Inferior parietal cortex (tissue), 1 donor: ENCODE results near the gene TNIK.

Experiments used
- DNase-seq: peaks from one replicate; pipeline ENCODE4 v3.0.0-alpha.2; 2016; ENCODE audit errors: extremely low spot score

The TNIK gene

DNA sequence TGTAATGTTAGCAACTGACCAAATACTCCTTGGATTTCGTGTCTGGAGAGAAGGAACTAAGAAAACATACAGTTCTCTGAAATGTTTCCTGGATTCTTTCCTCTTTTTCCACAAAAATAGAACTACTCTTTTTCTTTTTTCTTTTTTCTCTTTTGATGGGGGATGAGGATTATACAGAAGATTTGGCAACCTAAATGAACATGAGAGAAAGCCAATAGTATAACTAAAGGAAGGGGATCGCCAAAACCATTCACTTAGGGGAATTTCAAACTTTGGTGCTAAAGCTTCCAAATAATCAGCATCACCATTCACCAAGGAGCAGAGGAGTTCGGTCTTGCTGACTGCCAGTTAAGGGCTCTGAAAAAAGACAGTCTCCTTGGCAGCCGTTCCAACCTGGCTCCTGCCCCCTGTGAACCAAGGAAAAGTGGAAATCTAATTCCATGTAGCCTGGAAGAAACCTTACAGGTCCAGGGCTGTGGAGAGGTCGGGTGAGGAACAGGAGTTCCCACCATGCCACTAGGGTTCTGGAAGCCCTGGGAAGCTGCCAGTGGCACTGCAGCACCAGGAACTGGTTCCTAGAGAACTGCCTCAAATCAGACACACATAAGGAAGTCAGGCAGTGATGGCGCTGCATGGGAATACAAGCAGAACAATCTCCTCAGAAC, 176.9 kb downstream of the TNIK start:
- no peak for DNase-seq

DNA sequence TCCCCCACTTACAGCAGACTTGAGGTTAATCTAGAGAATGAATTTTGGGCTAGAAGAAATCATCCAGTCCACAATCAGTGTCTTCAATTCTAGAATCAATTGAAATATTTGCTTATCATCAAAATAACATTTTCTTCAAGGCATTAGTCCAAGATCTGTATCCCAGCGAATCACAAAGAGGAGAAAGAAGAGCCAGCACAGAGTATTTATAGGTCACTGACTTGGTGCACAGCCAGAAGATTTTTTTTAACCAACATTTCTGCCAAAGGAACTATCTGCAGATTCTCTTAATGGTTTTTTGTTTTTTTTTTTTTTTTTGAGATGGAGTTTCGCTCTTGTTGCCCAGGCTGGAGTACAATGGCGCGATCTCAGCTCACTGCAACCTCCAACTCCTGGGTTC, 178.2 kb downstream of the TNIK start:
- no peak for DNase-seq

DNA sequence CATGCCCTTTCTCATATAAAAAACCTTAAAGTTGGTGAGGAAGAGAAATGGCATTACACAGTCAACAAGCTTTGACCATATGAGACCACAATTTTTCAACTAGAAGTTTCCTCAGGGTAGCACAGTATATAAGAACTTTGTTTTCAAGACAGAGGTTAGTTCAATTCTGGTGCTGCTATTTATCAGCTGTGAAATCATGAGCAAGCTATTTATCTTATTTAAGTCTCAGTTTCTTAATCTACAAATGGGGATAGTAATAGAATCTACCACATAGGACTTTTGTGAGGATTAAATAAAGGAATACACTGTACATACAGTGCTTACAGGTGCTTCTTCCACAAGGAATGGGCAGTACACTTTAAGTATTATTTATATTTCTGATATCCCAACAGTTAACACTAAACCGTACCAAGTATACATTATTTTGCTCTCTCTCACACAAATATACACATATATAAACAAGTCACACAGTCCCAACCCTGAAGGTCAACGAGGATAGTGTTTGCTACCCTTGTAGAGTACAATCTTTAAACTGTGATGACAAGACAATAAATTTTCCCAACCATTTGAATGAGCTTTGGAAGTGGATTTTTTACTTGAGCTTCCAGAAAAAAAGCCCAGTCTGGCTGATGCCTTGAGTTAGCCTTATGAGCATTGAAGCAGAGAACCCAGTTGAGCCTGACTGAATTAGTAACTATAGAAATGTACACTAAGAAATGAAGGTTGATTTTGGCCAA, 178.8 kb downstream of the TNIK start:
- DNase-seq = no peak

DNA sequence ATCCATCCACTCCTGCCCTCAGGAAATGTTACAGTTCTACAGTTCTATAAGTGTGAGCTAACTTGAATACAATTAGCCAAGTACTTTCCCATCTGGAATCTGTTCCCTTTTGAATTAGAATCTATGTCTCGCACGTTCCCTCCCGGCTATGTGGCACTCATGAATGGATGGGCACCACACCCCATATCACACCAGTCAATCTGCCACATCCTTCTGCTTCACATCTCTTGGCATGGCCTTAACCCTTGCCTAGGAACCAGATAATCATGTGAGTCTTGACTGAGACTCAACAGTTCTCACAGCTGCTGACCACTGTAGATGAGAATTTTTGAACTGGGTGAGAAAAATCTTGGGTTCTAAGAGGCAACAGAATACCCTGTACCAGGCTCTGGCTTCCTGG, 180.2 kb downstream of the TNIK start:
- DNase-seq = no peak

DNA sequence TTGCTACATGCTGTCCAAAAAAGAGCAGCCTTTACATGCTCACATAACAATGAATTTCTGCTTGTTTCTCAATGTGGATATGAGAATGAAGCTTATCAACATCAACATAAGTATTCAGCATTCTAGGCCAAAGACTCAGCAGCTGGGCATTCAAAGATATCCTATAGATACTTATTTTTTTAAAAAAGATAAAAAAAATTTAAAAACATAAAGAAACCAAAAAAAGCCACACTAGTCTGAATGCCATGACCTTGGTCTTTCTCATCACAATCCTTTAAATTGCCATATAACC, 182.0 kb downstream of the TNIK start:
- no peak for DNase-seq

DNA sequence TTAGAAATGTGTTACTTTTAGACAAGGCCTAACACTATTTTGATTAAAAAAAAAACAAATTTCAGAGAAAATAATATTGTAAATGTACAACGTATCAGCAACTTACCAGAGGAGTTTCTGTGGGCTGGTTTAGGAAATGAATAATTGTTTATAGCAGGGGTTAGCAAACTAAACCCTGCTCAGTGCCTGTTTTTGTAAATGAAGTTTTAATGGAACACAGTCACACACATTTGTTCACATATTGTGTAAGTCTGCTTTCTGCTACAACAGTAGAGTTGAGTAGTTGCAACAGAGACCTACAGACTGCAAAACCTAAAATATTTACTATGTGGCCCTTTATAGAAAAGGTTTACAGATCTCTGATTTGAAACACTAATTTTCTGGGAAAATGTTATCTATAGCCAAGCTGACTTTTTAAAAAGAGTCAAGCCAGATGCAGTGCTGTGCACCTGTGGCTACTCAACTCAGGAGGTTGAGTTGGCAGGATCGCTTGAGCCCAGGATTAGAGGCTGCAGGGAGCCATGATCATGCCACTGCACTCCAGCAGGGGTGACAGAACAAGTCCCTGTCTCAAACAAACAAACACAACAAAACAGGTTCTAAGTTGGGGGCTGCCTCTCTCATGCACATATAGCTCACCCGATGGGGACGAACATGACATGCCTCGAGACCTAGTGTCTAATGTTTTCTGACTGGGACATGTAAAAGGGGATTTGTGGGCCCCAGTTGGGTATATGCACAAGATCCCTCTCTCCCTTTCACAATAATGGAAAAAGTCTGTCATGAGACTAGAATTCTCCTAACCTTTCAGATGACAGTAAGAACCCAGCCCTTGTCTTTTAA, 182.5 kb downstream of the TNIK start:
- DNase-seq = no peak

DNA sequence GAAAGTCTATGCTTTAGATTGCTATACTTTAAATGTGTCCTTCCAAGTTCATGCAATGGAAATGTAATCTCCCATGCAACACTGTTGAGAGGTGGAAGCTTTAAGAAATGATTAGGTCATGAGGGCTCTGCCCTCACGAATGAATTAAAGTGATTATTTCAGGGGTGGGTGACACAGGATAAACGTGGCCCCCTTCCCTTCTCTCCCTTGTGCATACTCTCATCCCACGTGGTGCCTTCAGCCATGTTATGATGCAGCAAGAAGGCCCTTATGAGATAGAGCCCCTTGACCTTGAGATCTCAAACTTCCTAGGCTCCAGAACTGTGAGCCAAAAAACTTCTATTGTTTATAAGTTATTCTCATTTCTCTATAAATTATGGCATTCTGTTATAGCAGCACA, 183.3 kb downstream of the TNIK start:
- DNase-seq = no peak

DNA sequence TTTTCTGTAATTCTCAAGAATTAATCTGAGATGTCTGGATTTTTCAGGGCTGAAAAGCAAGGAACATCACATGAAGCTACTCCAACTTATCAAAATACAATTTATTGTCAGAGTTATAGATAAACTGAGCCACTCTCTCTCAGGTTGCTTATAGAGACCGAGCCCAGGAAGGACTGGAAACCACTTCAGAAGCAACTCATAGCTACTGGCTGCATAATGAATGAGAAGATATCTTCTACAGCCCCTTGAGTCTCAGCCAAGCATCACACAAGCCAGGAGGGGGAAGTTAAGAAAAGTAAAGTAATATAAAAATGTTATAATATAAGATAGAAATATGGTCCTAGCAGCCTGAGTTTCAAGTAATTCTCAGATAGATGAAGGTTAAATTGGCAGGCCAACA, 186.0 kb downstream of the TNIK start:
- no peak for DNase-seq

DNA sequence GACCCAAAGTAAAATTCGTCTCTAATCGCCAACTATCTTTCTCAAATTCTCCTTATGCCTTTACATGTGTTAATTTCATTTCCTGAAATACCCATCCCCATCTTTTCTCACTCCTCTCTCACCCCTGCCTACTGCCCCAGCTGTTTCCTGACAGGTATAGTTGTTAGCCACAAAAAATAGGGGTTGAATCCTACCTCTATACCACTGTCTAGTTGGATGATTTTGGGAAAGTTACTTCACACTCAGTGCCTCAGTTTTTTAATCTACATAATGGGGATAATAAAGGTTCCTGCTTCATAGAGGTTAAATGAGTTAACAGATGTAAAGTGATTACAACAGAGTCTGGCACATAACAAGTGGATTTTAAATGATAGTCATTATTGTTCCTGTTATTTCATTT, 189.7 kb downstream of the TNIK start:
- DNase-seq = no peak

DNA sequence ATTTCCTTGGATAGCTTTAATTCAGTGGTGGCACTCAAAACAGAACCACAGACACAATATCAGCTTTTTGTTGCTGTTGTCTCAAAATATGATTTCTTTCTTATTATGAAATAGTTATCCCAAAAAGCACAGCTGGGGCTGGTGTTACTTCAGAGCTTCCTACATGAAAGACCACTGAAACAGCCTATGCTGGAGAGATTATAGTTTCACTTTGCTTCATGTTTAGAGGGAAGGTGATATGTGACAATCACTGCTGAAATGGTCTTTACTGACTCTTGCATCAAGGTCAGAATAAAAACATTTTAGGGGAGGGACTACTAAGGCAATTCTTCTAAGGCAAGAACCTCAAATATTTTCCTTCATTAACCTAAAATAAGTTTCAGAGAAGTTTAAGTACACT, 190.7 kb downstream of the TNIK start:
- no peak for DNase-seq

DNA sequence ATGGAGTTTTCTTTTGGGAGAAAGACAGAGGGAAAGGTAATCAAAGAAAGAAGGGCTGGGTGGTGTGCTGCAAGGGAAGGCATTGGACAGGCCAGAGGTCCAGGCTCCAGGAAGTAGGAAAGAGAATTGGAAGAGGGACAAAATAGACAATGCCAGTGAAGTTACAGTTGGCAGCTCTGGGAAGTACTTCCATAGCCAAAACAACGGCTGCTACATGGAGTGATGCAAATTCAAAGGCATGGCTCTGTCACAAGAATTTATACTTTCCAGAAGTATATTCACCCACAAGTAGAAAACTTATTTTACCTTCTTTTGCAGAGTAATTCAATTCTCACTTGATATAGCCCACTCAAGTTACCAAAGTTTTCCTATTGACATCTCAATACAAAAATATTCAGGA, 191.5 kb downstream of the TNIK start:
- DNase-seq = no peak

DNA sequence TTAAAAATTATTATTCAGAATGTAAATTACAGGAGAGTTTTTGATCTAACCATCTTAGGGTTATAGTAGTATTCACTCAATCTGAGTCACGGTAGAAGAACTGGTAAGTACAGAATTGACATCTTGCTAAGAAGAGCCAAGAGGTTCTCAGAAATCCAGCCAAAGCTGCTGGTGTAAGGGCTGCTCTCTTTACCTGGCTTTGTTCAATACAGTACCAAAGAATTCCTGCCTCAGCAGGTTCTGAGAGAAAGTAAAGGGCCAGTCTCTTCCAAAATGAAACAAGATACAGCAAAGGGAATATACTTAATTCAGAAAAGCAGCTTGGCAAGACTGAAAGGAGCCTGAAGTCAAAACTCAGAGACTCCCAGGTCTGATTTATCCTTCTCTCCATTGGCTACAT, 193.1 kb downstream of the TNIK start:
- no peak for DNase-seq

DNA sequence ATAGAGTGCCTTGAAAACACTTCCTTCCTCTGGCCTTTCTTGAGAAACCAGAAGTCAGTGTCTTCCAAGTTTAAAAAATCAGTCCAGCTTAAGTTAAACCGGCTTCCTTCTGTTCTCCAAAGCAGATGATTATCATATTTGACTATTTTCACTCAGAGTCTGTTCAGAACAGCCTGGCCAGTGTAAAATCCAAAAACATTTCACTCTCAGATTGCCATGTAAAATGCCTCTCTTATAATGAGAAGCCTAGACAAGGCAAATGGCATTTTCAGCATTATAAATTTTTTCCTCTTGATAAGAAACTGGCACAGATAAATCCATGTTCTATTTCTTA, 193.5 kb downstream of the TNIK start:
- no peak for DNase-seq

DNA sequence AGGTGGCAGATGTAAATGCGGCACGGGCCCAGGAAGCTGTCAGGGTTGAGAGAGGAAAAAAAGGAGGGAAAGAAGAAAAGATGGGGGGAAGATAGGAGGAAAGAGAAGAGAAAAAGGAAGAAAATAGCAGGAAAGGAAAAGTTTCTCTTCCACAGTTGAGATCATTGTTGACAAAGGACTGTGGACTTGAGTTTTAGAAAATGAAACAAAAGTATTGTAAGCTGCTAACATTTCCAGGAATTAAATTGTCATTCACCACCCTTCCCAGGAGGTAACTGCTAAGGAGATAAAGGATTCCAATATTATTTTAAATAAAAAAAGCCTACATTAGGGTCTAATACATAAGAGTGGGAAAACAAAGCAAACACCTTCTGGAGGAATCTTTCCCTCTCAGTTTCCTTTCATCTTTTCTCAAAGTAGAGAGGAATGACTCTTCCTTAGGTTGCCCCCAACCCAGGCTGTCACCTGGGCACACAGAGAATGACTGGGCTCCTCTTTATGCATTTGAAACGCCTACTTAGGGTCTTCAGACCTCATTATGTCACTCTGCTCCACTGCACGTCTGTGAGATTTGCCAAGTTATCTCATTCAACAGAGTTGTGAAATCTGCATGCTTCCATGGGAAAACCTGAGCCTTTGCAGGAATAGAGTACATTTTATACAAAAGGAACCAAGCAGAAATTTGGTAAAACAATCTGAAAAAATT, 194.0 kb downstream of the TNIK start:
- DNase-seq = no peak

DNA sequence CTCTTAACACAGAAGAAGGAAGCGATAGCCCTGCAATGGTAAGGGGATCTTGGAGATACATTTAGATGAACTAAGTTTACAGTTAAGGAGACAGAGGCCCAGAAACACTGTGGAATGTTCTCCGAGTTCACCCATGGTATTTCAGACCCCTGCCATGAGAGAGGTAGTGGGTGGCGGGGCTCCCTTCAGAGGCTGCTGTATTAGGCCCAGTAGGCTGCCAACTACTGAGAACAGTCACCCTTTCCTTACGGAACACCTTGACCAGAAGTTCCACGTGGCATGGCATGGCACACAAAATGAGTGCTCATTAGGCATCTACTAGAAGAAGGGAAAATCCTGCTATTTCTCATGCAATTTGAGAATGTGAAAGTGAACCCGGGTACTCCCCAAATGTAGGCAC, 195.4 kb downstream of the TNIK start:
- no peak for DNase-seq

DNA sequence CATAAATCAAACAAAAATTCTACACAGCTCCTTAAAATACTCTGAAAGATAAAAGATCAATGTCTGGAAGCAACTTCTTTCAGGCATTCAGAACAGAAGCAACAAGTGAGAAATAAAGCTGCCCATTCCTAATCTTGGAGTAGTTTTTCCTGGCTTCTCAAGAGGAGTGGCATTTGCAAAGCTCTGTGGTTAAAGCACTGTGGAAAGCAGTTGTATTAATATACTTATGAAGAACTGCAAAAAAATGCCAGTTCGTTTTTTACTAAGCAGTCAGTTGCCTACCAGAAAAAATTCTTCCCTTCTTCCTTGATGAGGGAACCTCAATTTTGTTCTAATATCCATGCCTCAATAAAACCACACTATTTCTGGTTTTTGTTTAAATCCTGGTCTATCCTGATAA, 197.8 kb downstream of the TNIK start:
- DNase-seq = no peak

DNA sequence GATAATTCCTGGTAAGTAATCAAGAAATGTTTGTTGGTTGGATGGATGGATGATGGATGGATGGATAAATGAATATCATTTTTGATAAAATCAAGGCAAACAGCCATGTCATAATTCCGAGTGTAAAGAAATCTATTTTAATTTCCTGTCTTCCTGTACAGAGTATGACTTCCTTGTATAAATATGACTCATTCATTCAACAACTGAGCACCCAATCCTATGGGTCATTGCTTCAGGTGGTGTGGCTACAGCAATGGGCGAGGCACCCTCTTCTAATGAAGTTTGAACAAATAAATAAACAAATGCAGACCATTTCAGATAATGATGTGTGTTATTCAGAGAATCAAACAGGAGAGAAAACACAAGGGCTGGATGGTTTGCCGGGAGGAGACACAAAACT, 198.7 kb downstream of the TNIK start:
- DNase-seq = no peak

DNA sequence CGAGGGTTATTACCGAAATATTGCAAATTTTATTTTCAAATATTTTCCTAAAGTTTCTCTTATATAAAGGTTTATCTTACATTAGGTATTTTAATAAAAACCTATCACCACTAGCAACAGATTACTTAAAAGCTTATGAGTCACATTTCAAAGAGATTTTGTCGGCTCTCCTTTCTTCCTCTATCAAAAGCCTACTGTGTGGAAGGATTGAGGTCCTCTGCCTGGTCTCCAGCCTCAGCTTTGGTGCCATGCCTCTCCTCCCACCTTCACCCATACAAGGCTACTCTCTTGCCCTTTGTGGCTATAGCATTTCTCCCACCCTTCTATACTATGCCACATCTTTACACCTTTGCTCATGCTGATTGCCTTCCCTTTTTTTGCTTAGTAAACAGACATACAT, 199.3 kb downstream of the TNIK start:
- no peak for DNase-seq

DNA sequence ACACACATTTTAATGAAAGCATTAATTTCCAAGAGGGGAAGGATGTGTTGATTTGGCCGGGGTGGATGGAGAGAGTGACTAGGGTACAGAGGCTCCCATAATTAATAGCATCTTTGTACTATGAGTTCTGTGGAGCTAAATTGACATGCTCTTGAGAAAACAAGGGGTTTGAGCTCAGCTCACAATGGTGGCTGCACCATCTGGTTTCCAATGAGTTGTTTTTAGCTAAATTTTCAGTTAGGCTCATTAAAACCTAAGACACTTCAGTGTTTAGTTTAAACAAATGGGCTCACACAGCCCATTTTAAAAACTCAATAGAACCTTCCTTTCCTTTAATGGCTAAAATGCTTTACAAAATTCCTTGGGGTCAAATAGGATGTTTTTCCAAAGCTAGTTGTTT, 199.7 kb downstream of the TNIK start:
- DNase-seq = no peak

DNA sequence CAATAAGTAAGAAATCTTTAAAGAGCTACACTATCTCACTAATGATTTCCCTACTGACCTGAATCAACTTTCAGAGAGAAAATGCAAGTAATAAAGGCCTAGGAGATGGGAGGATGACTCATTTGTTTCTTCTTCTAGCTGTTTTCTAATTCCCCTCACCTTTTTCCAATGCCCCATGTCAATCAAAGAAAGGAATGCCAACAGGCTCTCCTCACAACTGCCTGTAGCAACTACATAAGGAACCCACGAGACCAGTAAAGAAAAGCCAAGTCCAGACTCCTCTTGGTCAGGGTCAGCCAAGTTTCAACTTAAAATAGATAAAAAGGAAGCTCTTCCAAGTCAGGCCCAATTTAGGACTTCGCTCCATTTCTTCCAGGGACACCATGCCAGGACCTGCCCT, 201.9 kb downstream of the TNIK start:
- no peak for DNase-seq

DNA sequence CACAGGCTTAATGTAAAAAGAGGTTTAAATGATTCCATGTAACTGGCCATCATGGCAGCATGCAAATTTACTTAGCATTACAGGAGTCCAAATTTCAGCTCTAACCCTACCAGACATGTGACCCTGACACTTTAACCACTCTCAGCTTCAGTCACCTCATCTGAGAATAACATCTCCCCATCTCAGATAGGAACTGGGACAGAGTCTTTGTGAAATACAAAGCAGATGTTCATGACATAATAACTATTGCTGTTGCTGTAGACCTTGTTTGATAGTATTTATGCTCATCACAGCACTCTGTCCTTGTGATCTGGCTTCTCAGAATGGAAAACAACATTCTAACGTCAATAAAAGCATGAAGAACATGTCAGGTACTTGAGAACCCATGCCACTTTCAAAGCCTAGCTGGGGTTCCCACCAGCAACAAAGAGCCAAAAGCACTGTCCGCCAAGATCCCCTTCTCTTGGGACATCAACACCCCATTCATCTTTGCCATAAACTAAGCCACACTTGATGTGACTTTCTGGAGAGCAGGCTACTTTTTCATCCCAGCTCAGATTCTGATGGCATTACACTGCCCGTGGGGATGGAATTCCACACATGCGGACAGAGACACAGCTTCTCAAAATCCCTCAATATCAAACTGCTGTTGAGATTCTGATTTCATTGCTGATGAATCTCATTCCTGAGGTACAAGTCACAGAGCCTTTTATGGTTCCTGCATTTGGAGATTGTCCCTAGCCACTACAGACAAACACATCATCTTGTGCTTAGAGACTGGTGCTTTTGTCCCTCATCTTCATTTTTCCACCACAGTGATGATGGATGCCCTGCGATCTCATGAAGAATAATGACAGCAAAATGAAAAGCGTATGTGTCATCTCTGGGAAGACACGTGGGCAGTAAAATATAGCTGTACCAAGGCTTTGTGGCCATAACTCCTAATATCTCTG, 202.7 kb downstream of the TNIK start:
- no peak for DNase-seq
